Measurements from ENCODE around the gene CORIN. TPM values are rescaled to one million over a fixed set of nuclear protein-coding genes. Genes with fewer than 3 reads are reported as not detected.
"Not testable (repeated sequence)": the region's sequence is repeated elsewhere in the genome, so short reads cannot be mapped to it uniquely, and the experiment has no call there.

CORIN gene
- polyA plus RNA-seq, 6 donors from 2014 or later: 0.05 to 0.12 TPM; not detected in 4

GRCh38 chr4:47786958-47787370, 50.9 kb downstream of the CORIN start:
- no peaks in the 10 kb centered on the region for H3K36me3 Mint-ChIP-seq
- no peaks in the 10 kb centered on the region for H3K27me3 Mint-ChIP-seq
- H3K27ac Mint-ChIP-seq: no peak overlapping the region
- ATAC-seq (ENCODE audit: low read depth in 2 of 2): no peak
- DNase-seq: no peak
- no peak overlapping the region for H3K4me3 Mint-ChIP-seq
- H3K4me1 Mint-ChIP-seq: peaks cover 0 to 2% (median 0%) of the 10 kb centered on the region in 3 donors
- peaks cover 0 to 2% (median 0%) of the 10 kb centered on the region in 7 donors for H3K9me3 Mint-ChIP-seq

- H3K9me3 Mint-ChIP-seq: peaks cover 0 to 11% (median 3%) of the 10 kb centered on the region in 7 donors
- no peak for DNase-seq
- H3K27ac Mint-ChIP-seq: no peak overlapping the region
- H3K4me3 Mint-ChIP-seq: no peak overlapping the region
- no peaks in the 10 kb centered on the region for H3K36me3 Mint-ChIP-seq
- H3K4me1 Mint-ChIP-seq: no peaks in the 10 kb centered on the region
- H3K27me3 Mint-ChIP-seq: no peaks in the 10 kb centered on the region
- no peak for ATAC-seq (ENCODE audit: low read depth in 2 of 2)
These were observed 52.7 kb downstream of the CORIN start for GRCh38 chr4:47785153-47785552.

GRCh38 chr4:47784222-47784621, 53.6 kb downstream of the CORIN start:
- peaks cover 0 to 16% (median 4%) of the 10 kb centered on the region in 7 donors for H3K9me3 Mint-ChIP-seq
- H3K27ac Mint-ChIP-seq: no peak overlapping the region
- H3K27me3 Mint-ChIP-seq: no peaks in the 10 kb centered on the region
- no peaks in the 10 kb centered on the region for H3K4me1 Mint-ChIP-seq
- no peak for ATAC-seq (ENCODE audit: low read depth in 2 of 2)
- H3K4me3 Mint-ChIP-seq: no peak overlapping the region
- no peaks in the 10 kb centered on the region for H3K36me3 Mint-ChIP-seq
- DNase-seq: no peak

- ATAC-seq (ENCODE audit: low read depth in 2 of 2) (no peak), DNase-seq (no peak)
- Mint-ChIP-seq H3K36me3 (no peaks in the 10 kb centered on the region), H3K27ac (no peak overlapping the region), H3K4me3 (no peak overlapping the region), H3K27me3 (no peaks in the 10 kb centered on the region), H3K4me1 (no peaks in the 10 kb centered on the region), H3K9me3 (peaks cover 0 to 16% (median 4%) of the 10 kb centered on the region in 7 donors)
These were observed 61.5 kb downstream of the CORIN start for GRCh38 chr4:47776353-47776752.

GRCh38 chr4:47774079-47774478, 63.8 kb downstream of the CORIN start:
- Mint-ChIP-seq H3K4me1 (no peaks in the 10 kb centered on the region), H3K9me3 (peaks cover 0 to 8% (median 2%) of the 10 kb centered on the region in 7 donors), H3K36me3 (no peaks in the 10 kb centered on the region), H3K4me3 (no peak overlapping the region), H3K27me3 (no peaks in the 10 kb centered on the region), H3K27ac (no peak overlapping the region)
- ATAC-seq (ENCODE audit: low read depth in 2 of 2) (no peak), DNase-seq (no peak)

GRCh38 chr4:47771020-47771419, 66.8 kb downstream of the CORIN start:
- Mint-ChIP-seq H3K27me3 (peaks cover 6 to 12% (median 8%) of the 10 kb centered on the region in 3 donors), H3K36me3 (no peaks in the 10 kb centered on the region), H3K4me3 (no peak overlapping the region), H3K9me3 (peaks cover 0 to 10% (median 4%) of the 10 kb centered on the region in 7 donors), H3K27ac (no peak overlapping the region), H3K4me1 (no peaks in the 10 kb centered on the region)
- no peak for ATAC-seq (ENCODE audit: low read depth in 2 of 2)
- DNase-seq: no peak

GRCh38 chr4:47767956-47768355, 69.9 kb downstream of the CORIN start:
- not testable (repeated sequence) for ATAC-seq (ENCODE audit: low read depth in 2 of 2); H3K36me3 Mint-ChIP-seq; H3K27ac Mint-ChIP-seq

GRCh38 chr4:47763279-47763678, 74.6 kb downstream of the CORIN start:
- Mint-ChIP-seq H3K4me3 (no peak overlapping the region), H3K36me3 (no peaks in the 10 kb centered on the region), H3K9me3 (peaks cover 2 to 9% (median 5%) of the 10 kb centered on the region in 7 donors), H3K4me1 (no peaks in the 10 kb centered on the region), H3K27me3 (peaks cover 5 to 22% (median 10%) of the 10 kb centered on the region in 3 donors), H3K27ac (no peak overlapping the region)
- ATAC-seq (ENCODE audit: low read depth in 2 of 2): no peak
- DNase-seq: no peak

More at GRCh38 chr4:47767956-47768355, 69.9 kb downstream of the CORIN start:
- H3K9me3 Mint-ChIP-seq, DNase-seq, H3K4me3 Mint-ChIP-seq, H3K4me1 Mint-ChIP-seq: not testable (repeated sequence)
- H3K27me3 Mint-ChIP-seq: peaks cover 6 to 18% (median 12%) of the 10 kb centered on the region in 3 donors

GRCh38 chr4:47762376-47763266, 75.2 kb downstream of the CORIN start:
- H3K27ac Mint-ChIP-seq: peak overlapping the region in 1 of 6 donors; percentile 14
- no peak overlapping the region for H3K4me3 Mint-ChIP-seq
- H3K9me3 Mint-ChIP-seq: peaks cover 2 to 13% (median 5%) of the 10 kb centered on the region in 7 donors
- ATAC-seq (ENCODE audit: low read depth in 2 of 2) (no peak), DNase-seq (no peak)
- H3K4me1 Mint-ChIP-seq: no peaks in the 10 kb centered on the region
- no peaks in the 10 kb centered on the region for H3K36me3 Mint-ChIP-seq
- peaks cover 0 to 20% (median 8%) of the 10 kb centered on the region in 3 donors for H3K27me3 Mint-ChIP-seq

GRCh38 chr4:47753316-47753715, 84.6 kb downstream of the CORIN start:
- Mint-ChIP-seq H3K27me3 (peaks cover 3 to 21% (median 18%) of the 10 kb centered on the region in 3 donors), H3K9me3 (peaks cover 8 to 22% (median 17%) of the 10 kb centered on the region in 7 donors)
- not testable (repeated sequence) for H3K27ac Mint-ChIP-seq; H3K4me1 Mint-ChIP-seq; H3K4me3 Mint-ChIP-seq; DNase-seq; ATAC-seq (ENCODE audit: low read depth in 2 of 2); H3K36me3 Mint-ChIP-seq

- Mint-ChIP-seq H3K27ac (no peak overlapping the region), H3K4me3 (no peak overlapping the region), H3K4me1 (no peaks in the 10 kb centered on the region), H3K9me3 (peaks cover 8 to 20% (median 17%) of the 10 kb centered on the region in 7 donors), H3K27me3 (peaks cover 3 to 18% (median 18%) of the 10 kb centered on the region in 3 donors), H3K36me3 (no peaks in the 10 kb centered on the region)
- DNase-seq (no peak), ATAC-seq (ENCODE audit: low read depth in 2 of 2) (no peak)
These were observed 85.7 kb downstream of the CORIN start for GRCh38 chr4:47752214-47752613.

- Mint-ChIP-seq H3K4me1 (no peaks in the 10 kb centered on the region), H3K9me3 (peaks cover 5 to 20% (median 17%) of the 10 kb centered on the region in 7 donors), H3K27ac (peak overlapping the region in 1 of 6 donors; percentile 24), H3K27me3 (peaks cover under 1 to 13% (median 12%) of the 10 kb centered on the region in 3 donors), H3K36me3 (no peaks in the 10 kb centered on the region), H3K4me3 (no peak overlapping the region)
- no peak for DNase-seq
- ATAC-seq (ENCODE audit: low read depth in 2 of 2): no peak
These were observed 87.1 kb downstream of the CORIN start for GRCh38 chr4:47750788-47751187.

- peaks cover 5 to 20% (median 17%) of the 10 kb centered on the region in 7 donors for H3K9me3 Mint-ChIP-seq
- H3K4me3 Mint-ChIP-seq: no peak overlapping the region
- ATAC-seq (ENCODE audit: low read depth in 2 of 2): no peak
- H3K4me1 Mint-ChIP-seq: no peaks in the 10 kb centered on the region
- DNase-seq: no peak
- H3K36me3 Mint-ChIP-seq: no peaks in the 10 kb centered on the region
- no peak overlapping the region for H3K27ac Mint-ChIP-seq
- H3K27me3 Mint-ChIP-seq: peaks cover 0 to 12% (median 9%) of the 10 kb centered on the region in 3 donors
These were observed 88.0 kb downstream of the CORIN start for GRCh38 chr4:47749858-47750257.

GRCh38 chr4:47749060-47749459, 88.8 kb downstream of the CORIN start:
- Mint-ChIP-seq H3K27ac (peak overlapping the region in 1 of 6 donors; percentile 40), H3K9me3 (peaks cover 5 to 19% (median 17%) of the 10 kb centered on the region in 7 donors), H3K4me3 (no peak overlapping the region), H3K27me3 (peaks cover 0 to 12% (median 9%) of the 10 kb centered on the region in 3 donors), H3K36me3 (no peaks in the 10 kb centered on the region), H3K4me1 (no peaks in the 10 kb centered on the region)
- ATAC-seq (ENCODE audit: low read depth in 2 of 2): no peak
- DNase-seq: no peak
